ENCODE data around the gene MOK. TPM values are rescaled to one million over a fixed set of nuclear protein-coding genes. Genes with fewer than 3 reads are reported as not detected.

Gene MOK
- polyA plus RNA-seq, 1 donor from 2014 or later, result 63.6 TPM

GRCh38 chr14:102280376-102280962 is 24.5 kb downstream of the MOK start:
- H3K9me3 ChIP-seq (ENCODE audit: low read length), result no peaks in the 10 kb centered on the region
- H3K9me2 ChIP-seq (ENCODE audit: insufficient read depth, low read length), result no peaks in the 10 kb centered on the region
- H2AFZ ChIP-seq (ENCODE audit: low read depth, low read length), result no peak overlapping the region
- H3K27me3 ChIP-seq (ENCODE audit: insufficient read depth, low read depth, low read length), result no peaks in the 10 kb centered on the region
- TF ChIP-seq CTCF (IDR thresholded peaks at IDR 0.05; ENCODE audit: poor library complexity, severe bottlenecking), result no peak
- no peak for TF ChIP-seq SMC3 (conservative IDR thresholded peaks at IDR 0.05; ENCODE audit: poor library complexity)
- no peak for TF ChIP-seq RAD21 (conservative IDR thresholded peaks at IDR 0.05)
- no peak for TF ChIP-seq REST (IDR thresholded peaks at IDR 0.05; ENCODE audit: borderline replicate concordance)
- no peak for TF ChIP-seq POLR2AphosphoS5 (IDR thresholded peaks at IDR 0.05)
- TF ChIP-seq EZH2 (IDR thresholded peaks at IDR 0.05; ENCODE audit: borderline replicate concordance, insufficient read depth, low read length, poor library complexity, severe bottlenecking), result no peak
- no peak for TF ChIP-seq TAF1 (IDR thresholded peaks at IDR 0.05; ENCODE audit: low read depth)
- no peak for TF ChIP-seq MXI1 (conservative IDR thresholded peaks at IDR 0.05; ENCODE audit: poor library complexity, severe bottlenecking)
- TF ChIP-seq EP300 (conservative IDR thresholded peaks at IDR 0.05; ENCODE audit: poor library complexity, severe bottlenecking), result no peak
- H3K79me2 ChIP-seq (replicated peaks; ENCODE audit: insufficient read depth, low read length), result no peaks in the 10 kb centered on the region
- no peak overlapping the region for H3K4me3 ChIP-seq (ENCODE audit: low read length)
- H3K4me2 ChIP-seq (ENCODE audit: low read length), result no peak overlapping the region
- no peak overlapping the region for H3K9ac ChIP-seq (ENCODE audit: low read length)
- H3K27ac ChIP-seq (ENCODE audit: low read length), result no peak overlapping the region
- H3K36me3 ChIP-seq (ENCODE audit: insufficient read depth, low read length), result no peaks in the 10 kb centered on the region
- no peaks in the 10 kb centered on the region for H3F3A ChIP-seq (ENCODE audit: insufficient read depth, low read length, poor library complexity, severe bottlenecking)
- H4K20me1 ChIP-seq (ENCODE audit: insufficient read depth), result no peaks in the 10 kb centered on the region

GRCh38 chr14:102279688-102280348 is 25.1 kb downstream of the MOK start:
- no peak for TF ChIP-seq TAF1 (IDR thresholded peaks at IDR 0.05; ENCODE audit: low read depth)
- no peak for TF ChIP-seq RAD21 (conservative IDR thresholded peaks at IDR 0.05)
- TF ChIP-seq CTCF (IDR thresholded peaks at IDR 0.05; ENCODE audit: poor library complexity, severe bottlenecking), result no peak
- TF ChIP-seq REST (IDR thresholded peaks at IDR 0.05; ENCODE audit: borderline replicate concordance), result no peak
- no peak for TF ChIP-seq POLR2AphosphoS5 (IDR thresholded peaks at IDR 0.05)
- no peak for TF ChIP-seq EZH2 (IDR thresholded peaks at IDR 0.05; ENCODE audit: borderline replicate concordance, insufficient read depth, low read length, poor library complexity, severe bottlenecking)
- no peak for TF ChIP-seq MXI1 (conservative IDR thresholded peaks at IDR 0.05; ENCODE audit: poor library complexity, severe bottlenecking)
- no peak for TF ChIP-seq SMC3 (conservative IDR thresholded peaks at IDR 0.05; ENCODE audit: poor library complexity)
- no peak for TF ChIP-seq EP300 (conservative IDR thresholded peaks at IDR 0.05; ENCODE audit: poor library complexity, severe bottlenecking)

More at GRCh38 chr14:102279688-102280348, 25.1 kb downstream of the MOK start:
- H4K20me1 ChIP-seq (ENCODE audit: insufficient read depth), result no peaks in the 10 kb centered on the region
- H3F3A ChIP-seq (ENCODE audit: insufficient read depth, low read length, poor library complexity, severe bottlenecking), result no peaks in the 10 kb centered on the region
- no peaks in the 10 kb centered on the region for H3K9me2 ChIP-seq (ENCODE audit: insufficient read depth, low read length)
- no peaks in the 10 kb centered on the region for H3K79me2 ChIP-seq (replicated peaks; ENCODE audit: insufficient read depth, low read length)
- no peak overlapping the region for H3K4me3 ChIP-seq (ENCODE audit: low read length)
- no peaks in the 10 kb centered on the region for H3K36me3 ChIP-seq (ENCODE audit: insufficient read depth, low read length)
- H3K9me3 ChIP-seq (ENCODE audit: low read length), result no peaks in the 10 kb centered on the region
- H3K9ac ChIP-seq (ENCODE audit: low read length), result no peak overlapping the region
- no peaks in the 10 kb centered on the region for H3K27me3 ChIP-seq (ENCODE audit: insufficient read depth, low read depth, low read length)
- H2AFZ ChIP-seq (ENCODE audit: low read depth, low read length), result no peak overlapping the region
- H3K27ac ChIP-seq (ENCODE audit: low read length), result no peak overlapping the region
- no peak overlapping the region for H3K4me2 ChIP-seq (ENCODE audit: low read length)

Measured in neural cell (in vitro differentiated cells).